HEK293 (cell line): ENCODE data around the gene KIAA1671.

Source experiments
- CTCF ChIA-PET: fragments of 350-600 bp; formaldehyde crosslinking; extraction: SDS; loops from one replicate; lab custom pipeline; 2021; ENCODE audit warnings: antibody characterized with exemption; lab: Yijun Ruan, JAX
- POLR2A ChIA-PET: fragments of 300-600 bp; formaldehyde crosslinking; extraction: SDS; loops from one replicate; lab custom pipeline; 2020; ENCODE audit warnings: antibody characterized with exemption, inconsistent platforms; lab: Yijun Ruan, JAX
- H3K27ac ChIP-seq: fragments of 200-500 bp; sonication (Bioruptor generic); 2 replicates; pipeline ENCODE4 v1.5.1; 2014; ENCODE audit warnings: low read depth, low read length, control low read depth, inconsistent platforms; ENCODE audit errors: extremely low read depth
- H3K36me3 ChIP-seq, 2 experiments: fragments of 200-500 bp in 1 of 2; sonication (Bioruptor generic) in 1 of 2; 1 replicate in 1 of 2; 2 replicates in 1 of 2; pipeline ENCODE4 v1.5.1; 2014 to 2017; ENCODE audit warnings: inconsistent platforms in 2 of 2, low read length in 2 of 2; ENCODE audit not compliant: control insufficient read depth in 2 of 2, insufficient read depth in 1 of 2
- H3K4me1 ChIP-seq: fragments of 200-500 bp; sonication (Bioruptor generic); 2 replicates; pipeline ENCODE4 v1.5.1; 2014; ENCODE audit warnings: mild to moderate bottlenecking, low read length, inconsistent platforms; ENCODE audit not compliant: control insufficient read depth, insufficient read depth
- H3K4me3 ChIP-seq: 2 replicates; pipeline ENCODE4 v1.5.1; 2011; ENCODE audit warnings: low read depth, mild to moderate bottlenecking, control low read depth, low read length, moderate library complexity
- H3K9me3 ChIP-seq: fragments of 200-500 bp; sonication (Bioruptor generic); 2 replicates; pipeline ENCODE4 v1.5.1; 2014; ENCODE audit warnings: low read depth, low read length, inconsistent platforms; ENCODE audit not compliant: control insufficient read depth, insufficient read depth
- BCL11B ChIP-seq: fragments of 450-650 bp; formaldehyde crosslinking; IDR thresholded peaks from 2 replicates; pipeline ENCODE4 v1.5.1; 2016; ENCODE audit warnings: low read depth, missing biosample characterization, missing genetic modification characterization
- CTCF ChIP-seq: fragments of 450-650 bp; formaldehyde crosslinking; IDR thresholded peaks from 2 replicates; pipeline ENCODE4 v1.5.1; 2016; ENCODE audit warnings: missing biosample characterization, missing genetic modification characterization
- HIC1 ChIP-seq: fragments of 450-650 bp; formaldehyde crosslinking; IDR thresholded peaks from 2 replicates; pipeline ENCODE4 v1.5.1; 2016; ENCODE audit warnings: missing biosample characterization, missing genetic modification characterization
- PRDM10 ChIP-seq: fragments of 450-650 bp; formaldehyde crosslinking; IDR thresholded peaks from 2 replicates; pipeline ENCODE4 v1.5.1; 2016; ENCODE audit warnings: missing biosample characterization, missing genetic modification characterization
- ZBTB8A ChIP-seq: fragments of 450-650 bp; formaldehyde crosslinking; IDR thresholded peaks from 2 replicates; pipeline ENCODE4 v1.5.1; 2016; ENCODE audit warnings: missing biosample characterization, missing genetic modification characterization
- ZEB2 ChIP-seq: fragments of 450-650 bp; formaldehyde crosslinking; IDR thresholded peaks from 2 replicates; pipeline ENCODE4 v1.5.1; 2016; ENCODE audit warnings: missing biosample characterization, missing genetic modification characterization
- ZIC2 ChIP-seq: fragments of 450-650 bp; formaldehyde crosslinking; IDR thresholded peaks from 2 replicates; pipeline ENCODE4 v1.5.1; 2016; ENCODE audit warnings: missing biosample characterization, missing genetic modification characterization
- ZNF121 ChIP-seq: fragments of 450-650 bp; formaldehyde crosslinking; IDR thresholded peaks from 2 replicates; pipeline ENCODE4 v1.5.1; 2016; ENCODE audit warnings: missing biosample characterization, missing genetic modification characterization
- ZNF174 ChIP-seq: fragments of 450-650 bp; formaldehyde crosslinking; IDR thresholded peaks from 2 replicates; pipeline ENCODE4 v1.5.0; 2017; ENCODE audit warnings: missing biosample characterization, mild to moderate bottlenecking, missing genetic modification characterization
- ZNF239 ChIP-seq: fragments of 450-650 bp; formaldehyde crosslinking; IDR thresholded peaks from 2 replicates; pipeline ENCODE4 v1.5.1; 2016; ENCODE audit warnings: missing biosample characterization, missing genetic modification characterization
- ZNF292 ChIP-seq: fragments of 450-650 bp; formaldehyde crosslinking; IDR thresholded peaks from 2 replicates; pipeline ENCODE4 v1.5.1; 2016; ENCODE audit warnings: low read depth, missing biosample characterization, missing genetic modification characterization, borderline replicate concordance
- ZNF341 ChIP-seq: fragments of 450-650 bp; formaldehyde crosslinking; IDR thresholded peaks from 2 replicates; pipeline ENCODE4; 2016; ENCODE audit warnings: low read depth, missing biosample characterization, missing genetic modification characterization
- ZNF518A ChIP-seq: fragments of 450-650 bp; formaldehyde crosslinking; conservative IDR thresholded peaks from 2 replicates; pipeline ENCODE4 v1.5.1; 2016; ENCODE audit warnings: low read depth, missing biosample characterization, missing genetic modification characterization
- ZNF530 ChIP-seq: fragments of 450-650 bp; formaldehyde crosslinking; IDR thresholded peaks from 2 replicates; pipeline ENCODE4 v1.5.1; 2016; ENCODE audit warnings: low read depth, missing biosample characterization, missing genetic modification characterization
- ZNF624 ChIP-seq: fragments of 450-650 bp; formaldehyde crosslinking; IDR thresholded peaks from 2 replicates; pipeline ENCODE4 v1.5.1; 2017; ENCODE audit warnings: missing biosample characterization, missing genetic modification characterization
- ZNF768 ChIP-seq: fragments of 450-650 bp; formaldehyde crosslinking; IDR thresholded peaks from 2 replicates; pipeline ENCODE4 v1.5.1; 2018; ENCODE audit warnings: missing biosample characterization, mild to moderate bottlenecking, missing genetic modification characterization

The KIAA1671 gene

GRCh38 chr22:24983151-24983550 lies 30.6 kb downstream of the KIAA1671 start:
- POLR2A ChIA-PET: interaction anchor here (0.6 kb wide), 1 partner anchor 748 kb away, joined by 4 read pairs; no protein-coding TSS in a partner anchor
- no peak overlapping the region for H3K27ac ChIP-seq
- no peak overlapping the region for H3K4me3 ChIP-seq
- TF ChIP-seq ZNF239 (tag by site-specific recombination) (no peak), CTCF (tag by site-specific recombination) (no peak), ZNF341 (tag by site-specific recombination) (no peak), ZNF518A (tag by site-specific recombination) (no peak), BCL11B (tag by site-specific recombination) (no peak), ZNF174 (no peak), ZIC2 (no peak), ZNF624 (no peak), ZEB2 (tag by site-specific recombination) (no peak)
- TF ChIP-seq, all 188 proteins: peak for 0
- CTCF ChIA-PET: interaction anchor here (0.6 to 1.7 kb wide), 3 partner anchors 13 to 180 kb away, joined by 3 to 5 read pairs (median 4); no protein-coding TSS in a partner anchor
- Histone ChIP-seq H3K9me3 (no peaks in the 10 kb centered on the region), H3K4me1 (no peaks in the 10 kb centered on the region), H3K36me3 (peaks cover 0 to 4% of the 10 kb centered on the region in 2 experiments; a peak in 1 of 3 replicates)

GRCh38 chr22:24984122-24984521 lies 31.6 kb downstream of the KIAA1671 start:
- H3K4me3 ChIP-seq: no peak overlapping the region
- POLR2A ChIA-PET: no interaction called here
- no peak overlapping the region for H3K27ac ChIP-seq
- H3K9me3 ChIP-seq: no peaks in the 10 kb centered on the region
- CTCF ChIA-PET: interaction anchor here (1.7 kb wide), 1 partner anchor 44 kb away, joined by 4 read pairs; no protein-coding TSS in a partner anchor
- peaks cover 0 to 4% of the 10 kb centered on the region in 2 experiments; a peak in 1 of 3 replicates for H3K36me3 ChIP-seq
- H3K4me1 ChIP-seq: no peaks in the 10 kb centered on the region
- TF ChIP-seq ZBTB8A (tag by site-specific recombination) (no peak), ZNF292 (tag by site-specific recombination) (no peak), ZNF121 (no peak), ZNF518A (tag by site-specific recombination) (no peak), ZNF768 (0 out of 2 replicates have a peak, but pooled peaks have one; percentile 48), ZNF530 (tag by site-specific recombination) (no peak), PRDM10 (tag by site-specific recombination) (no peak), HIC1 (tag by site-specific recombination) (no peak)
